Measurements from ENCODE around the gene KCNH8.

GRCh38 chr3:19541284-19541683 lies 393.0 kb downstream of the KCNH8 start:
- TF ChIP-seq CTCF (IDR thresholded peaks at IDR 0.05) (no peak), POLR2A (IDR thresholded peaks at IDR 0.05) (no peak)

Measured in Peyer's patch (tissue), 4 donors.